Large intestine (tissue), 3 donors: ENCODE measurements around the gene PLEKHA8. TPM values are rescaled to one million over a fixed set of nuclear protein-coding genes. Genes with fewer than 3 reads are reported as not detected.

Experiments used
- DNase-seq, 2 donors: peaks; one replicate each; pipeline versions ENCODE4 v3.0.0 to v3.0.0-alpha.2; 2013
- H3K27ac ChIP-seq: one replicate; pipeline ENCODE4 v1.5.1; 2013; ENCODE audit warnings: low read length
- H3K27me3 ChIP-seq: 2 replicates; pipeline ENCODE4 v1.6.1; 2013; ENCODE audit warnings: low read length; ENCODE audit not compliant: control insufficient read depth, insufficient read depth
- H3K36me3 ChIP-seq: 2 replicates; pipeline ENCODE4 v1.6.1; 2013; ENCODE audit warnings: low read length; ENCODE audit not compliant: control insufficient read depth, insufficient read depth
- H3K4me1 ChIP-seq: one replicate; pipeline ENCODE4 v1.6.1; 2013; ENCODE audit warnings: low read length; ENCODE audit not compliant: control insufficient read depth, insufficient read depth
- H3K4me3 ChIP-seq: one replicate; pipeline ENCODE4 v1.5.1; 2013; ENCODE audit warnings: low read length
- H3K9me3 ChIP-seq: one replicate; pipeline ENCODE4 v1.6.1; 2013; ENCODE audit warnings: mild to moderate bottlenecking, low read depth, low read length, moderate library complexity; ENCODE audit not compliant: control insufficient read depth
- WGBS: methylation state at CpG from one replicate; pipeline ENCODE4 v1.1.5; 2013; ENCODE audit warnings: low lambda C conversion rate; ENCODE audit not compliant: insufficient coverage; 5-methylcytosine and 5-hydroxymethylcytosine counted together
- polyA plus RNA-seq: library from polyadenylated mRNA; unstranded; fragments of 120-200 nt; gene quantifications from one replicate; pipeline ENCODE4 v1.2.1, GENCODE V29; 2013

Gene PLEKHA8
- polyA plus RNA-seq, 1 donor, result 7.3 TPM

DNA sequence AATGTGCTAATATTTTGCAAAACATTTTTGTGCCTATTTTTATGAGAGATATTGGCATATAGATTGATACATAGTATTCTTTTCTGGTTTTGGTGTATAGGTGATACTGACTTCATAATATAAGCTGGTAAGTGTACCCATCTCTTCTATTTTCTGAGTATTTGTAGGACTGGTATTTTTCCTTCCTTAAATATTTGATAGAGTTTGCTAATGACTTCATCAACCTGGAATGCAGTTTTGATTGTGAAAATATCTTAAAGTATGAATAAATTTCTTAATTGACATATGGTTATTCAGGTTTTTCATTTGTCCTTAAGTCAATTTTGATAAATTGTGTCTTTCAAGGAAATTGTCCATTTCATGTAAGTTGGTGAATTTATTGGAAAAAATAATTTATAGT lies 32.6 kb upstream of the PLEKHA8 start:
- no peak for DNase-seq
- Histone ChIP-seq H3K4me1 (no peaks in the 10 kb centered on the region), H3K36me3 (no peaks in the 10 kb centered on the region), H3K27me3 (peaks cover 4% of the 10 kb centered on the region), H3K9me3 (peaks cover 5% of the 10 kb centered on the region), H3K27ac (no peak overlapping the region), H3K4me3 (no peak overlapping the region)

GRCh38 chr7:29996321-29996720 lies 31.9 kb upstream of the PLEKHA8 start:
- DNase-seq, result no peak
- Histone ChIP-seq H3K27me3 (peaks cover 4% of the 10 kb centered on the region), H3K9me3 (peaks cover 5% of the 10 kb centered on the region), H3K4me3 (no peak overlapping the region), H3K27ac (no peak overlapping the region), H3K36me3 (no peaks in the 10 kb centered on the region), H3K4me1 (no peaks in the 10 kb centered on the region)

GRCh38 chr7:29998489-29998888 lies 29.7 kb upstream of the PLEKHA8 start:
- Histone ChIP-seq H3K36me3 (no peaks in the 10 kb centered on the region), H3K27ac (no peak overlapping the region), H3K9me3 (peaks cover 1% of the 10 kb centered on the region), H3K27me3 (no peaks in the 10 kb centered on the region), H3K4me3 (no peak overlapping the region), H3K4me1 (no peaks in the 10 kb centered on the region)
- DNase-seq, result no peak

DNA sequence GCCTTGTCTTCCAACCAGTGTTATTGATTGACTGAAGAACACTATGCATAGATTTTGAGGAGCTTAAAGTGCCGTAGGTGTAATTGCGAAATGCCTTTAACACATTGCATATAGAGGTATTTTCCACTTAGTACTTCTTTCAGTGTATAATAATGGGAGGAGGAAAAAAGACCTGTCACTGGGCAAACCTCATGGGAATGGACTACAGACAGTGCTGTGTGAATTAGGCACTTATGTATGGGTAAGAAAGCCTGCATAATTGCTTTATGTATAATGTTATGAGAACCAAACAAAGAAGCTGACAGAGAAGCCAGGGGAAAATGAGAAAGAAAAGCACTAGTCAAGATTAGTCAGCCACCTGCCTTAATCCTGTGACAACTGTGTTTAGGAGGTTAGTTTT lies 26.2 kb upstream of the PLEKHA8 start:
- Histone ChIP-seq H3K27me3 (no peaks in the 10 kb centered on the region), H3K27ac (no peak overlapping the region), H3K9me3 (no peaks in the 10 kb centered on the region), H3K4me3 (no peak overlapping the region), H3K36me3 (no peaks in the 10 kb centered on the region), H3K4me1 (no peaks in the 10 kb centered on the region)
- no CpG with 5 or more reads among the region's 2 CpGs for WGBS
- DNase-seq, result no peak

GRCh38 chr7:30003098-30003497 lies 25.1 kb upstream of the PLEKHA8 start:
- no peaks in the 10 kb centered on the region for H3K27me3 ChIP-seq
- no peak overlapping the region for H3K4me3 ChIP-seq
- no peak for DNase-seq
- no peaks in the 10 kb centered on the region for H3K9me3 ChIP-seq
- 57% methylated on average over 1 of the region's 6 CpGs for WGBS
- no peaks in the 10 kb centered on the region for H3K36me3 ChIP-seq
- no peaks in the 10 kb centered on the region for H3K4me1 ChIP-seq
- H3K27ac ChIP-seq, result no peak overlapping the region

DNA sequence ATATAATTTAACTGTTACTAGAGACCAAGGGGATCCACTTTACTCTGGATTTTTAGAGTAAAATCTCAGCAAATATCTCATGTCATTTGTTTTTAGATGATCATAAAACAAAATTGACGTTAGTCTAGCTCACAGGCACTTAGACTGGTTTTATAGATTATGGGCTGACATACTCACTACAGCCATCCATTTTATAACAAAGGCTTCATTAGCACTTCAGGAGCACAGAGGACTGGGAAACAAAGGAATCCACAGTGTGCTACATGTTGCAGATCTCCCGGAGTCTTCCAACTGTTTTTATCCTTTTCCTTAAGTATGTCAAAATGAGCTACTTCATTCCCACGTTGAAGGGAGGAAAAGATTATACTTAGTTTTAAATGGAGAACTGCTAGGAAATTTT lies 22.7 kb upstream of the PLEKHA8 start:
- H3K9me3 ChIP-seq, result no peaks in the 10 kb centered on the region
- no peak overlapping the region for H3K4me3 ChIP-seq
- no peaks in the 10 kb centered on the region for H3K36me3 ChIP-seq
- H3K4me1 ChIP-seq, result no peaks in the 10 kb centered on the region
- 40% methylated on average over 3 of the region's 3 CpGs for WGBS
- no peak for DNase-seq
- H3K27ac ChIP-seq, result no peak overlapping the region
- H3K27me3 ChIP-seq, result no peaks in the 10 kb centered on the region

GRCh38 chr7:30010021-30010420 lies 18.2 kb upstream of the PLEKHA8 start:
- DNase-seq, result no peak
- 0% methylated on average over 1 of the region's 6 CpGs for WGBS
- Histone ChIP-seq H3K4me3 (no peak overlapping the region), H3K27ac (no peak overlapping the region), H3K4me1 (no peaks in the 10 kb centered on the region), H3K27me3 (no peaks in the 10 kb centered on the region), H3K9me3 (no peaks in the 10 kb centered on the region), H3K36me3 (peaks cover 7% of the 10 kb centered on the region)

DNA sequence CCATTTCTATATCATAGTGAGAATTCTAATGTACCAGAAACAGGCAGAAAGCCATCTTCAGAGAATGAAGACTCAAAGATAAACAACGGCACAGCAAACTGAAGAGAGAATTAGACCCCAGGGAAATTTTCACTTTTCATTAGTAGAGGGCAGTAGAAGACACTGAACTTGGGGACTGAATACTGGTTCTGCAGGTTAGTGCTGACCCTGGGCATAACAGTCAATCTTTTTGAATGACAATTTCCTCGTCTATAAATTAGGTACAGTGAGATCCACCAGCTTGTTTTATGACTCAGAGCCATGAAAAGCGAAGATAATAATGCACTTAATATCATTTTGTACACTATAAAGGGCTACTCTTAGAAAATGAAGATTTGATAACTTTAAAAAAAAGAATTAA lies 15.5 kb upstream of the PLEKHA8 start:
- H3K36me3 ChIP-seq, result peaks cover 14% of the 10 kb centered on the region
- no peaks in the 10 kb centered on the region for H3K4me1 ChIP-seq
- H3K4me3 ChIP-seq, result no peak overlapping the region
- WGBS, result 44% methylated on average over 1 of the region's 3 CpGs
- DNase-seq, result no peak
- H3K27me3 ChIP-seq, result no peaks in the 10 kb centered on the region
- H3K9me3 ChIP-seq, result no peaks in the 10 kb centered on the region
- no peak overlapping the region for H3K27ac ChIP-seq

- peaks cover 16% of the 10 kb centered on the region for H3K36me3 ChIP-seq
- H3K27me3 ChIP-seq, result no peaks in the 10 kb centered on the region
- no peak overlapping the region for H3K27ac ChIP-seq
- DNase-seq, result no peak
- H3K4me3 ChIP-seq, result no peak overlapping the region
- no peaks in the 10 kb centered on the region for H3K4me1 ChIP-seq
- H3K9me3 ChIP-seq, result no peaks in the 10 kb centered on the region
Observed at GRCh38 chr7:30018451-30018850, 9.8 kb upstream of the PLEKHA8 start.

DNA sequence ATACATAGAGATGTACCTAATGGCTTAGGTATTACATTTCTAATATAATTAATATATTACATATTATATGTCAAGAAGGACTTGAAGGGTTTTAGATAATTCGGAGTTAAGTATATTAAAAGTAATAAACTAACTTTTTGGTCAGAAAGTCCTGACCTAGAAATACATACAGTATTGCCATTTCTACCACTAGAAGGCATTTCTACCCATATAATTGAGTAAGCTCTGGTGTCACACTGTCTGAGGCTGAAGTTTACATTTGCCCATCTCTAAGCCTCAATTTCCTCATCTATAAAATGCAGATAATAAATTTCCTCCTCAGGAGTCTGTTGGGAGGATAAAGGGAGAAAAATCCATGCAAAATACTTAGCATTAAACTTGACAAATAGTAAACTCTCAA lies 8.8 kb upstream of the PLEKHA8 start:
- no peaks in the 10 kb centered on the region for H3K27me3 ChIP-seq
- 100% methylated on average over 1 of the region's 1 CpG for WGBS
- H3K4me1 ChIP-seq, result no peaks in the 10 kb centered on the region
- peaks cover 11% of the 10 kb centered on the region for H3K36me3 ChIP-seq
- H3K27ac ChIP-seq, result no peak overlapping the region
- H3K9me3 ChIP-seq, result no peaks in the 10 kb centered on the region
- no peak for DNase-seq
- H3K4me3 ChIP-seq, result no peak overlapping the region

DNA sequence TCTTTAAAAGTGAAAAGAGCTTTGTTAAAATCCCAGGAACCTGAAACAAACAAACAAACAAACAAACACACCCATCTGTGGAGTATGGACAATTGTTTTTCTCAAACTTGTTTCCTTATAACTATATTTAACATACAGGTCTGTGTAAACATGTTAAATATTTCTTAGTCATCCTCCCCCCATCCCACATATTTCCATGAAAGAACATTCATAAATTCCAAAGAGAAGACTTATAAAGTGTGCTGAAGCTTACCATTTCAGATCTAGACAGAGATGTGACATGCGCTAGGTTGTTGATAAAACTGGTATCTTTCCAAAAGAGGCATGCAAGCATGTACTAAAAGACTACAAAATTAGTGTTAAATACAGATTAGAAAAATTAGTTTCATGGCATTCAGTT lies 8.3 kb upstream of the PLEKHA8 start:
- Histone ChIP-seq H3K4me3 (no peak overlapping the region), H3K27me3 (no peaks in the 10 kb centered on the region), H3K9me3 (no peaks in the 10 kb centered on the region), H3K27ac (no peak overlapping the region), H3K4me1 (no peaks in the 10 kb centered on the region), H3K36me3 (peaks cover 9% of the 10 kb centered on the region)
- WGBS, result no CpG with 5 or more reads among the region's 1 CpG
- no peak for DNase-seq

DNA sequence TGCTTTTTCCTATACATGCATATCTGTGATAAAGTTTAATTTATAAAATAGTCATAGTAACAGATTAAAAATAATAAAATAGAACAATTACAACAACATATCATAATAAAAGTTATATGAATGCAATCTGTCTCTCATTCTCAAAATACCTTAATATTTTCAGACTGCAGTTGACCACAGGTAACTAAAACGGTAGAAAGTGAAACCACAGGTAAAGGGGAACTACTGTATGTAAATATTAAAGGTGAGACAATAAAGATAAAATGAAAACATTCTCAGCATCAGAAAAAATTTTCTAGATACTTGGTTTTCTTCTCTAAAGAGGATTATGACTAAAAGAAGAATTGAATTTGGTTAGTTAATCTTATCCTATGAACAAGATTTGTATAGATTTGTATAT lies 7.7 kb upstream of the PLEKHA8 start:
- Histone ChIP-seq H3K9me3 (no peaks in the 10 kb centered on the region), H3K4me3 (no peak overlapping the region), H3K4me1 (peaks cover 3% of the 10 kb centered on the region), H3K36me3 (peaks cover 7% of the 10 kb centered on the region), H3K27me3 (no peaks in the 10 kb centered on the region), H3K27ac (no peak overlapping the region)
- DNase-seq, result no peak
- WGBS, result 20% methylated on average over 1 of the region's 1 CpG
